SK-N-SH treated with all-trans-retinoic acid at 6 μM for 48 hours (cell line): ENCODE measurements around the gene SPSB2.

Source experiments
- ATAC-seq: fragments of 200-7000 bp; cut with Tn5 transposase; 3 replicates; pipeline ENCODE4 v1.9.1; 2020; ENCODE audit warnings: mild to moderate bottlenecking, moderate library complexity
- BACH2 ChIP-seq: fragments of 250-450 bp; sonication (Bioruptor Pico); IDR thresholded peaks from 2 replicates; pipeline ENCODE4 v1.9.0; 2021; ENCODE audit warnings: mild to moderate bottlenecking, borderline replicate concordance
- CSDC2 ChIP-seq: fragments of 250-450 bp; sonication (Bioruptor Pico); IDR thresholded peaks from 2 replicates; pipeline ENCODE4 v1.5.0; 2020; ENCODE audit warnings: mild to moderate bottlenecking, moderate library complexity
- PPARA ChIP-seq: fragments of 250-450 bp; sonication (Bioruptor Pico); IDR thresholded peaks from 2 replicates; pipeline ENCODE4 v1.5.0; 2020; ENCODE audit warnings: mild to moderate bottlenecking, borderline replicate concordance
- SNAI2 ChIP-seq: fragments of 250-450 bp; sonication (Bioruptor Pico); IDR thresholded peaks from 2 replicates; pipeline ENCODE4 v1.5.0; 2020; ENCODE audit warnings: mild to moderate bottlenecking, moderate library complexity

The SPSB2 gene

DNA sequence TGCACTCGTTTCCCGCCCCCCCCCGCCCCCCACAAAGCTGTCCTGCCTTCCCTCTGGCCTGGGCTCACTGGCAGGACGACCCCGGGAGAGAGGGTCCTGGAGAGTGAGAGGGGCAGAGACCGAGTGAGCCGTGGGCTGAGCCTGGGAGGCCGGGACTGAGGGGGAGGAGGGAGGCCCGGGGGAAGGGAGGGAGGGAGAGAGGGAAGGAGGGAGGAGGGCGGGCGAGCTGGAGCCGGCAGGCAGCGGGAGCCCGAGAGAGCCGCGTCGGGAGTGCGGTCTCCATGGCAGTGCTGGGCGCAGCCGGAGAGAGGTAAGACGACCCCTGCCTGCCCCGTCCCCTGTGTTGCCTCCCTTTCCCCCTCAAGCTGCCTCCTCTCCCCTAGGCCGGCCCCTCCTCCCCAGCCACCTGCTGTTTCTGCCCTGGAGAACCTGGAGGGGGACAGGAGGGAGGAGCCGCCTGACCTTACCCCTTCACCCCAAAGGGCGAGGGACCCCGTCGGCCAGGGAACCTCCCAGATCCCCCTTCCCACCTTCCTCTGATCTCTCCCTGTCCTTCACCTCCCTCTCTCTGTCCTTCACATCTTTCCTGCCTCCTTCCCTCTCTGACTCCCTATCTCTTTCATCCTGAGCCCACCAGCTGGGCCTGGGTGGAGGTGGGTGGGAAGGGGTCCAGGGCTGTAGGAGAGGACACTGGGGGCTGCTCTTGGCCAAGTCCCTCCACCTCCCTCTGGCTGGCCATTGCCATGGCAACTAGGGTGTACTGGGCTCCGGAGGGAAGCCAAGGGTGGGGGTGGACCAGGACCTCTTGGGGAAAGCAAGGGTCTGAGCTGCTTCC, 51.3 kb downstream of the SPSB2 start, which contains the start of gene GPR162:
Gene GPR162, plus strand, starts transcription at position 231 of the 835 bp plus-strand sequence. CDS start 2,078 bp downstream, outside the sequence.
- TF ChIP-seq PPARA (CRISPR knock-in tag): no peak
- TF ChIP-seq BACH2 (CRISPR knock-in tag): no peak
- TF ChIP-seq SNAI2 (CRISPR knock-in tag): no peak
- TF ChIP-seq CSDC2 (CRISPR knock-in tag): no peak
- ATAC-seq: peak; percentile 66
